ENCODE data around the gene INSR. TPM values are rescaled to one million over a fixed set of nuclear protein-coding genes. Genes with fewer than 3 reads are reported as not detected.

The INSR gene
- total RNA-seq, 4 donors from 2014 or later = 67.1 to 120 (median 80.2) TPM

GRCh38 chr19:7252364-7252763 is 41.9 kb downstream of the INSR start:
- DNase-seq (ENCODE audit: low spot score) = no peak
- ATAC-seq (ENCODE audit: low FRiP score) = no peak
- TF ChIP-seq CTCF (IDR thresholded peaks at IDR 0.05) = no peak

DNA sequence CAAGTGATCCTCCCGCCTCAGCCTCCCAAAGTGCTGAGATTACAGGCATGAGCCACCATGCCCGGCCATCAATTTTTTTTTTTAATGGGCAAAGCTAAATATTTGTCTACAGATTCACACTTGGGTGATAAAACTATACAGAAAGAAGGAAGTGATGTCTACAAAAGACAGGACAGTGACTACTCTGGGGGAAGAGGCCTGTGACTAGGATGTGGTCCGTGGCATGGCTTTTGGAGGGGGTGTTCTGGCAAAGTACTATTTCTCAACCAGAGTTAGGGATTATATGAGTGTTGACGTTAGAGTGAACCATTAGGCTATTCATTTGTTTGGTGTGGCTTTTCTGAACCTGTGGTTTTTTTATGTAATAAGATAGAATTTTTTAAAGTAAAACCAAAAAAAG is 42.7 kb downstream of the INSR start:
- no peak for DNase-seq (ENCODE audit: low spot score)
- ATAC-seq (ENCODE audit: low FRiP score) = no peak
- no peak for TF ChIP-seq CTCF (IDR thresholded peaks at IDR 0.05)

DNA sequence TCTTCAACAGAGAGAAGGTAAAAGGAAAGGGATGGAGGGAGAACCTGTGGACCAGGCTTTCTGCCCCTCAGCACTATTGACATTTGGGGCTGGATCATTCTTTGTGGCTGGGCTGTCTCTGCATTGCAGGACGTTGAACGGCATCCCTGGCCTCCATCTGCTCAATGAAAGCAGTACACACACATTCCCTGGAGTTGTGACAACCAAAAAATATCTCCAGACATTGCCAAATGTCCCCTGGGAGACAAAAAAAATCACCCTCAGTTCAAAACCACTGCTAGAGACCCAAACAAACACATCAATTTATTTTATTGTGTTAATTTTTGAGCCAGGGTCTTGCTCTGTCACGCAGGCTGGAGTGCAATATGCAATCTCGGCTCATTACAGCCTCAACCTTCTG is 43.3 kb downstream of the INSR start:
- ATAC-seq (ENCODE audit: low FRiP score) = no peak
- no peak for TF ChIP-seq CTCF (IDR thresholded peaks at IDR 0.05)
- no peak for DNase-seq (ENCODE audit: low spot score)

DNA sequence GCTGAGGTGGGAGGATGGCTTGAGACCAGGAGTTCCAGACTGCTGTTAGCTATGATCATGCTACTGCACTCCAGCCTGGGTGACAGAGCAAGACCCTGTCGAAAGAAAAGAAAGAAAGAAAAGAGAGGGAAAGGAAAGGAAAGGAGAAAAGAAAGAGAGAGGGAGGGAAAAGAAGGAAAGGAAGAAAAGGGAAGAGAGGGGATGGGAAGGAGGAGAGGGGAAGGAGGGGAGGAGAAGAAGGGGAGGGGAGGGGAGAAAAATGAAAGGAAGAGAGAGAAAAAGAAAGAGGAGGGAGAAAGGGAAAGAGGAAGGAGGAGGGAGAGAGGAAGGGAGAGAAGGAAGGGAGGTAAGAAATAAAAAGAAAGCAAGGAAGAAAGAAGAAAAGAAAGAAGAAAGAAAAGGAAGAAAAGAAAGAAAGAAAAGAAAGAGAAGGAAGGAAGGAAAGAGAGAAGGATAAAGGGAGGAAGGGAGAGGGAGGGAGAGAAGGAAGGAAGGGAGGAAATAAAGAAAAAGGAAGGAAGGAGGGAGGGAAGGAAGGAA is 44.1 kb downstream of the INSR start:
- no peak for TF ChIP-seq CTCF (IDR thresholded peaks at IDR 0.05)
- ATAC-seq (ENCODE audit: low FRiP score) = no peak
- DNase-seq (ENCODE audit: low spot score) = no peak

- TF ChIP-seq CTCF (IDR thresholded peaks at IDR 0.05) = no peak
- no peak for DNase-seq (ENCODE audit: low spot score)
- ATAC-seq (ENCODE audit: low FRiP score) = no peak
Measured at GRCh38 chr19:7247155-7247554, 47.1 kb downstream of the INSR start.

DNA sequence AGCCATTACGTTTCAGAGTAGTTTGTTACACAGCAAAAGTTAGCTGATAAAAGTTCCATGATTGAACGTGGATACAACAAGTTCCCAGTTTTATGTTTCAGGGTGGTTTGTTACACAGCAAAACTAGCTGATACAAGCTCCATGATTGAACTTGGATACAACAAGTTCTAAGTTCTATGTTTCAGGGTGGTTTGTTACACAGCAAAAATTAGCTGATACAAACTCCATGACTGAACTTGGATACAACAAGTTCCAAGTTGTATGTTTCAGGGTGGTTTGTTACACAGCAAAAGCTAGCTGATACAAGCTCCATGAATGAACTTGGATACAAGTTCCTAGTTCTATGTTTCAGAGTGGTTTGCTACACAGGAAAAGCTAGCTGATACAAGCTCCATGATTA is 47.6 kb downstream of the INSR start:
- no peak for ATAC-seq (ENCODE audit: low FRiP score)

More for the DNA sequence above, 47.6 kb downstream of the INSR start:
- no peak for DNase-seq (ENCODE audit: low spot score)
- no peak for TF ChIP-seq CTCF (IDR thresholded peaks at IDR 0.05)
